ENCODE results near the gene MNT. TPM values are rescaled to one million over a fixed set of nuclear protein-coding genes. Genes with fewer than 3 reads are reported as not detected.

The MNT gene
- polyA plus RNA-seq, 6 donors from 2014 or later, result 0.60 to 1.3 (median 0.90) TPM

DNA sequence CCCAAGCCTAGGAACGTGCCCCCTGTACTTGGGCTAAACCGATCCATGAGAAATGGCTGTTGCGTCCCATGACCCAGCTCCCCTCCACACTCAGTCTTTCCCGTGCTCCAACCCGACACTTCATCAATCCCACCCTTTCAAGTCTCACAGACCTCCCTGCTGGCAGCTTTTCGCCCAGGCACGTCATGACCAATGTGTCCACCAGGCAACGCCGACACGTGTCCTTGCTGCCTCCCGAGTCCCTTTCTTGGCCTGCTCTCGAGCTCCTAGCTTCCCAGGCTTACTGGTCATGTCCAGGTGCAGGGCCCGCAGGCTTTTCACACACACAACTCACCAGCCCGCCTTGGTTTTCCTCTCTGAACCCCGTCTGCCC lies 12.2 kb downstream of the MNT start:
- Mint-ChIP-seq H3K27ac (peak overlapping the region; percentile 66 to 90 (median 76)), H3K9me3 (no peaks in the 10 kb centered on the region), H3K4me1 (peaks cover 31 to 38% (median 36%) of the 10 kb centered on the region in 3 donors), H3K4me3 (peak overlapping the region in 1 of 8 donors; percentile 36), H3K27me3 (no peaks in the 10 kb centered on the region), H3K36me3 (no peaks in the 10 kb centered on the region)
- ATAC-seq (ENCODE audit: low read depth in 2 of 2) (no peak), DNase-seq (no peak)

DNA sequence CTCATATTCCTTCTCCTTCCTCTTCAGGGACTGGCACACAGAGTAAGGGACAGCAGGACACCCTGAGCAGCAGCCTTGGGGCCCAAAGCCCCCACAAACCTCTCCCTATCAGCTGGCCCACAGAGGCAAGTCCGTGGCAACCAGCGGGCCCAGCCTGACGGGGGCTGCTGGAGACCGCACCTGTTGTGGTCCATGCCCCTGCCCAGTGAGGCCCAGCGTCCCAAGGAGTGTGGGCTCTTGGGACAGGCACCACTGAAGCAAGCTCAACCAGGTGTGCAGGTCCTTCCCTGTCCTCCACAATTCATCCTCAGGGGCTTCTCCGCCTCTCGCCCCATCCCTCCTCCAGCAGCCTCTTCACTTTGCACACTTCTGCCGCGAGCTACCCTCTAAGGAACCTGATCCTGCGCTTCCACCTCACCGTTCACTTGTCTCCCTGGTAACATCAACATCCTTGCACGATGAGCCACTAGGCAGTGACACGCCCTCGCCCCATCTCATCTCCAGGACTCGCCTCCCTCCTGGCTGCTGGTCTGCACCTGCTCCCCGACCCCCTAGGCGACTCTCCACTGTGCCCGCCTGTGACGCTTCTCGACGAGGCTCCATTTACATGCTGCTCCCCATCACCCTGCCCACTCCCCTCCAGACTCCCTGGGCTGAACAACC lies 12.7 kb downstream of the MNT start:
- H3K9me3 Mint-ChIP-seq, result no peaks in the 10 kb centered on the region
- ATAC-seq (ENCODE audit: low read depth in 2 of 2), result no peak
- DNase-seq, result no peak
- peaks cover 31 to 38% (median 36%) of the 10 kb centered on the region in 3 donors for H3K4me1 Mint-ChIP-seq
- no peaks in the 10 kb centered on the region for H3K27me3 Mint-ChIP-seq
- H3K36me3 Mint-ChIP-seq, result no peaks in the 10 kb centered on the region
- H3K27ac Mint-ChIP-seq, result peak overlapping the region; percentile 66 to 90 (median 76)
- peak overlapping the region in 1 of 8 donors; percentile 36 for H3K4me3 Mint-ChIP-seq

DNA sequence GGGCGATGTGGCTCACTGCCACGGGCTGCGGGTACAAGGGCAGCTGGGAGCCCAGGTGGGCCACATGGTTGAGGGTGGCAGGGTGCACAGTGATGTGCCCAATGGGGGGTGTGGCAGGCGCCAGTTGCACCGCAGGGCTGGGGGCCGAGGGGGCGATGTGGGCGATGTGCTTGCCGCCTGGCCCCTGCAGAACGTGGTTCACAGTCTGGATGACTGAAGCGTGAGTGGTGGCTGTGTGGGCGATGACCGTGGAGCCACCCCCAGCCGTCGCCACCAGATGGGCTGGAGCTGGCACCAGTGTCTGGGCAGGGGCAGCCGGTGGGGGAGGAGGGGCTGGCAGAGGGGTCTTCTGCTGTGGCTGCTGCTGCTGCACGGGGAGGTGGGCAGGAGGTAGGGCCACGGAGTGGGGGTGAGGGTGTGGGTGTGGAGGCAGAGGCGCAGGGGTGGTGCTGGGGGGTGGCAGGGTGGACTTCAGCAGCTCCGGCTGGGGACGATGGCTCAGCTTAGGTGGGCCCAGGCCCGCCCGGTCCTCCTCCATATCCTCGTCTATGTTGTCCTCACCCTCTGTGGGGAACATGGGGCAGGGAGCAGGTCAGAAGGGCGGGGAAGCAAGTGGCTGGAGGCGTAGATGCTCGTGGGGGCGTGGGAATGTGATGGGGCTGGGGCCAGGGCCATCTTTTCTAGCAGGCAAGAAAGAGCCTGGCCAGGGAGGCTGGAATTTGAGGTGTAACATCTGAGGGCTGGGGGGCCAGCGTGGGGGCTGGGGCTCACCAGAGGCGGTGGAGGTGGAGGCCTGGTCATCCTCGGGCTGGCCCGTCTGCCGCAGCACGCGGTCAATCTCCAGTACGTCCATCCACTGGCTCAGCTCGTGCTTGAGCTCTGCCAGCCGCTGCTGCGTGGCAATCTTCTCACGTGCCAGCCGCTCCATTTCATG lies 13.5 kb downstream of the MNT start:
- peak overlapping the region in 1 of 8 donors; percentile 39 for H3K4me3 Mint-ChIP-seq
- DNase-seq, result no peak
- no peak for ATAC-seq (ENCODE audit: low read depth in 2 of 2)
- peak overlapping the region in 1 of 6 donors; percentile 83 for H3K27ac Mint-ChIP-seq
- peaks cover 29 to 40% (median 40%) of the 10 kb centered on the region in 3 donors for H3K4me1 Mint-ChIP-seq
- no peaks in the 10 kb centered on the region for H3K36me3 Mint-ChIP-seq
- H3K27me3 Mint-ChIP-seq, result no peaks in the 10 kb centered on the region
- H3K9me3 Mint-ChIP-seq, result no peaks in the 10 kb centered on the region

DNA sequence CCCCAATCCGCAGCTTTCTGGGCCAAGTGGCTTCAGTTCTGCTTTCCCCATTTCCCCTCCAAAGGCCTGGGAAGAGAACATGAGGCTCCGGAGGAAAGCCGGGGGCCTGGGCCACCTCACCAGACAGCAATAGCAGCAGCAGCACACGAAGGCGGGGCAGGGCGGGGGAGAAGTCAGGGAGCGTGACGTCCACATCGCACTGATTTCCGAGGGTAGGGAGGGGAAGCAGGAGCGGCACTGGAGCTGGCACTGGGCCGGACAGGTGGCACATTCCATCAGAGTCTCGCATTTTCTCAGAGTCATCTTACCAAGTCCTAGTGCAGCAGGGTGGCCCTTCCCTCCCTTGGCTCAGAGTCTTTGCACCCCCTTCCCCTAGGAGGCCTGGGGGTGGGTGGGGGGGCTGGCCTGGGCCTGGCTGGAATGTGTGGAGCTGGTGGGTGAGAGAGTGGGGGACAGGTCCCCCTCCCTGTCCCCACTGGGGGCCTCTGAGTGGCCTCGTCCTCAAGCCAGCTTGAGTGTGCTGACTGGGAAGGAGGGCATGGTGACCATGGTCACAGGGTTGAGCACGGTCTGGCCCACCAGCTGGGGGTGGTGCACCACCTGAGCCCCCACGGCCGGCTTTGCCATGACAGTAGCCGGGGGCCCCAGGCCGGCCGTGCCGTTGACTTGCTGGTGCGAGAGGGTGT lies 14.3 kb downstream of the MNT start:
- no peak for DNase-seq
- Mint-ChIP-seq H3K27me3 (no peaks in the 10 kb centered on the region), H3K9me3 (no peaks in the 10 kb centered on the region), H3K27ac (no peak overlapping the region), H3K4me1 (peaks cover 21 to 32% (median 32%) of the 10 kb centered on the region in 3 donors), H3K4me3 (peak overlapping the region in 1 of 8 donors; percentile 59), H3K36me3 (no peaks in the 10 kb centered on the region)
- no peak for ATAC-seq (ENCODE audit: low read depth in 2 of 2)

DNA sequence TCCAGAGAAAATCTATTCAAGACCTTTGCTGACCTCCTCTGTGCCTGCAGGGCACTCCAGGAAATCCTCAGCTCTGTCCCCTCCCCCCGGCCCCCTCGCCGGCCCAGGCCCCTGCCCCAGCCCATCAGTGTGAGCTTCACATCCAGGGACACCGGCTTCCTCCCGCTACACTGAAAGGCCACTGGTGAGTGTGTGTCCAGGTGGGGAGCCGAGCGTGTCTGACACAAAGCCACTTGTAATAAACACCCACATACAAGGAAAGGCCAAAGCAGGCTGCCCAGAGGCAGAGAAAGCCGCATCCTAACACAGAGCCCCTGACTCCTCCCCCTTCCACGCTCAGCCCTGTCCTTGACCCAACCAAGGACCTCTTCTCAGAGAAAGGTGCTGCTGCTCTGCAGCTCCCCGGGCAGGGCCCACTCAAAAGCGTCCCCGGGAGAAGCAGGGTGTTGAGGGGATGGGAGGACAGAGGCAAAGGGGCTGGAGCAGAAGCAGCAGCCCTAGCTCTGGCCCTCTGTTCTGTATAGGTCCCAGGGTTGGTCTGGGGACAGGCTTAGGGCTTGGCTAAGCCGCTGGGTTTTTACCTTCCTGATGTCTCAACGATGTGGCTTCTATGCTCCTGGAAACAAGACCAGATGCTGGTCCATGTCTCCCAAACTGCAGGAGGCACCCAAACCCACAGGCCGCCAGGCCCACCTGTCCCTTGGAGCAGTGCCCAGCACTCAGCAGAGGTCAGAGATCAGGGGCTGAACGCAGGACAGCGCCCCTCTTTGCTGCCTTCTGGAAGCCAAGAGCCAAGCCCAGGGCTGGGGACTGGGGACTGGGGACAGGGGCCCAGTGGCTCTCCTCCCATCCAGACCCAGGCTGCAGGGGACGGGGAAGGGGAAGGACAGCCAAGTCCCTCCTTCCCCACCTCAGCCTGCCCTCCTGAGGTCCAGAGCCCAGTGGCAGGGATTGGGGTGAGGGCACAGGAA lies 15.3 kb downstream of the MNT start:
- H3K4me3 Mint-ChIP-seq, result peak overlapping the region in 1 of 8 donors; percentile 15

DNA sequence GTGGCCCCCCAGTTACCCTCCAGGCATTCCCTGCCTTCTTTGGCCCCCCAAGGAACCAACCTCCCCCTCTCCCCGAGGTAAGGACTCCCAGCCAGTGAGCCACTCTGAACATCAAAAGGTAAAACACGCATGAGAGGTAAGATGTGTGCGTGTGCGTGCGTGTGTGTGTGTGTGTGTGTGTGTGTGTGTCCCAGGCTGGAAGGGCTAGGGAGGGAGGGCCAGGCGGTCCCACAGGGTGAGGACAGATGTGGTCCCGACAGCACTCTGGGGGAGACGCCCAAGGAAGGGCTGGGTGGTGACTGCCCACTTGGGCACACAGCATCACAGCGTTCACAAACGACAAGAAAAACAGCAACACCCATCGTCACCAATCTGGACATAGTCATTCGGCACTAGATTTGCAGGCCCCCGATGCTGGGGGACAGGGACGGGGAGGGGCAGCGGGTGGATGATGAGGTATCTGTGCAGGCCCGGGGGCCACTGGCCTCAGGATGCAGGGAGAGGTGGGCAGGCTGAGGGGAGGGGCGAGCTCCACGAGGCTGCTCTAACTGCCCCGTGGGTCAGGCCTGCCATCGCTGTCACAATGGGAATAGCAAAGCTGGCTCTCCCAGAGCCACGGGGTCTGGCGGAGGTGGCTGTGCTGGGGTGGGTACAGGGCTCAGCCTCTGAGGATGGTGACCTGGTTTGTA lies 16.3 kb downstream of the MNT start:
- peaks cover 16 to 28% (median 18%) of the 10 kb centered on the region in 3 donors for H3K4me1 Mint-ChIP-seq
- DNase-seq (no peak), ATAC-seq (ENCODE audit: low read depth in 2 of 2) (no peak)
- H3K27ac Mint-ChIP-seq, result peak overlapping the region in 1 of 6 donors; percentile 76
- H3K4me3 Mint-ChIP-seq, result no peak overlapping the region
- no peaks in the 10 kb centered on the region for H3K36me3 Mint-ChIP-seq
- H3K9me3 Mint-ChIP-seq, result no peaks in the 10 kb centered on the region
- no peaks in the 10 kb centered on the region for H3K27me3 Mint-ChIP-seq

More for the DNA sequence above, 15.3 kb downstream of the MNT start:
- Mint-ChIP-seq H3K27me3 (no peaks in the 10 kb centered on the region), H3K27ac (no peak overlapping the region), H3K36me3 (no peaks in the 10 kb centered on the region), H3K4me1 (peaks cover 18 to 29% (median 23%) of the 10 kb centered on the region in 3 donors), H3K9me3 (no peaks in the 10 kb centered on the region)
- DNase-seq (no peak), ATAC-seq (ENCODE audit: low read depth in 2 of 2) (no peak)

DNA sequence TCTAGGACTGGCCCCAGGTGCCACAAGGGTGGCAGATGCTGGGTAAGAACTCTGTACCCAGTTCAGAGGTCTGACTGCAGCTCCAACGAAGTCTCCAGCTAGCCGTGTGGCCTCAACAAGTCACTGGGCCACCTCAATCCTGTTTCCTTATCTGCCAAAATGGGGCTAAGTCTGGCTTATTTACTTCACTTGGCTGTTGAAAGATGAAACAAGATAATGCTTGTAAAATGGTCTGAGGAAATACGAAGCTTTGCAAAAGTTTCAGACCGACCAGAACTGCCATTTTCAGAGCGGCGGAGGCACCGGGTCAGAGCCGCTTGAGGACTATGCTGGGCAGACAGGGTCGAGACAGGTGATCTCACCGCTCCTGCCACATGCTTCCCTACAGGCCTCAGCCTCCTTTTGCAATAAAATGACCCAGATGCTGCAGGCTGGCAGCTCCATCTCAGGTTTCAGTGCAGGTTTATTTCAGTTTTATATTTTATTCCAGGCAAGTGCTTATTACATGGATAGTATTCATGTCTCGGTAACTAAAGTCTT lies 17.2 kb downstream of the MNT start:
- H3K4me1 Mint-ChIP-seq, result peaks cover 7 to 21% (median 12%) of the 10 kb centered on the region in 3 donors
- H3K27ac Mint-ChIP-seq, result peak overlapping the region in 1 of 6 donors; percentile 76
- H3K36me3 Mint-ChIP-seq, result no peaks in the 10 kb centered on the region
- no peaks in the 10 kb centered on the region for H3K9me3 Mint-ChIP-seq
- ATAC-seq (ENCODE audit: low read depth in 2 of 2) (no peak), DNase-seq (no peak)
- peak overlapping the region in 1 of 8 donors; percentile 42 for H3K4me3 Mint-ChIP-seq
- no peaks in the 10 kb centered on the region for H3K27me3 Mint-ChIP-seq

DNA sequence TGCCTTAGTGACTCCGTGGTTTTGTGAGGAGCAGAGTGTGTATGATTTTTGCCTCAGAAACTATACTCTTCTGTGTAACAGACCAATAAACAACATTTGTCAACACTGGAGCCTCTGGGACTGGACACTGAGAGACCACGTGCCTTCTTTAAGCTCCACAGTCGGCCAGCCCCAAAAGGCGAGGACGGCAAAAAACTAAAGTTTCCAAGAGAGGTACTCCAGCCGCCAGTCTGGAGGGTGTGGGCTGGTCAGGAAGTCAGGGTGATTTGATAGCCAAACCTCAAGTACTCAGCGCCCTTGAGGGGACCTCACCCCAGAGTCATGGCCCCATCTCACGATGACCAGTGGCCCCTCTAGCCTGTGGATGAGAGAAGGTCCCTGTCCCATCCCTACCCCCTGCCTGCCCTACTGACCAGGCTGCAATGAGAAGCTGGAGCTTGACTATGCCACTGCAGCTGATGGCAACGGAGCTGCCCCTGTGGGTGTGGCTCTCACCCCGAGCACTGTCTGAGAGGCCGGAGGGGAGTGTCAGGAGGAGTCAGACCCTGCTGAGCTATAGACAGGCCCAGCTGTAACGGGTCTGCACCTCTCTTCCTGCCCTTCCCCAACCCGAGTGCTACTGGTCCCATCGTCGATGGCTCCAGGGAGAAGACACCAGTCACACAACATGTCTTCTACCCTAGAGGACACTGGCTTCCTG lies 19.8 kb downstream of the MNT start:
- H3K36me3 Mint-ChIP-seq, result no peaks in the 10 kb centered on the region
- no peak for DNase-seq
- no peaks in the 10 kb centered on the region for H3K27me3 Mint-ChIP-seq
- peak overlapping the region in 2 of 6 donors; percentile 42 to 80 for H3K27ac Mint-ChIP-seq
- ATAC-seq (ENCODE audit: low read depth in 2 of 2), result no peak
- H3K4me1 Mint-ChIP-seq, result peaks cover 0 to 7% (median 5%) of the 10 kb centered on the region in 3 donors
- no peaks in the 10 kb centered on the region for H3K9me3 Mint-ChIP-seq
- no peak overlapping the region for H3K4me3 Mint-ChIP-seq

DNA sequence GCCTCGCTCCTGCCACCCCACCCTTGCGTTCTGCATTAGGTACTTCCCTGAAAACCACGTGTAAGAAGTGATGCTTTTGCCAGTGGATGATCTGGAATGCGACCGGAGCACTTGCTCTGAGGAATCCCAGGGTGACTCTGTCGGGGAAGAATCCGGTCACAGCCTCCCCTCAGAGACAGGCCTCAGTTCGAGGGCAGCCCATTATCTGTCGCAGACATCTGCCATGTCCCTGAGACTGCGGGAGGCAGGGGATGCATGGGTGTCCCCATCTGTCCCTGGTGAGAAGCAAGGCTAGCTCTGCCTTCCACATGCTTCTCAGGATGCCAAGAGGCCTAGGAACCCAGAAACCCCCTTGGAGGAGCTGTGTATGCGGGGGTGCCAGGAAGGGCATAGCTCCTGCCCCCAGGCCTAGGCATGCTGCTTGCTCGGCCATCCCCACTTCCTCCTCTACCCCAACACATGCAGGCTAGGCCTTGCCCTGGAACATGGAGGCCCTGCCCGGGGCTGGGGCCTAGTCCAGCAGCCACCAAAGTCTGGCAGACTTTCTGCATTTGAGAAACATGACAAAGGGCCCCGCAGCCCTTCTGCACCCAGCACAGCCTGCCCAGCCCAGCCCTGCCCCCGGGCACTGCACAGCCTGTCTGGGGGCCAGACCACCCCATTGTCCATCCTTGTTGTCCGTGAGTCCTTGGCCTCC lies 20.5 kb downstream of the MNT start:
- DNase-seq (no peak), ATAC-seq (ENCODE audit: low read depth in 2 of 2) (no peak)
- Mint-ChIP-seq H3K27ac (peak overlapping the region in 1 of 6 donors; percentile 69), H3K27me3 (no peaks in the 10 kb centered on the region), H3K9me3 (no peaks in the 10 kb centered on the region), H3K4me3 (no peak overlapping the region), H3K36me3 (no peaks in the 10 kb centered on the region), H3K4me1 (peaks cover 0 to 7% (median 5%) of the 10 kb centered on the region in 3 donors)

DNA sequence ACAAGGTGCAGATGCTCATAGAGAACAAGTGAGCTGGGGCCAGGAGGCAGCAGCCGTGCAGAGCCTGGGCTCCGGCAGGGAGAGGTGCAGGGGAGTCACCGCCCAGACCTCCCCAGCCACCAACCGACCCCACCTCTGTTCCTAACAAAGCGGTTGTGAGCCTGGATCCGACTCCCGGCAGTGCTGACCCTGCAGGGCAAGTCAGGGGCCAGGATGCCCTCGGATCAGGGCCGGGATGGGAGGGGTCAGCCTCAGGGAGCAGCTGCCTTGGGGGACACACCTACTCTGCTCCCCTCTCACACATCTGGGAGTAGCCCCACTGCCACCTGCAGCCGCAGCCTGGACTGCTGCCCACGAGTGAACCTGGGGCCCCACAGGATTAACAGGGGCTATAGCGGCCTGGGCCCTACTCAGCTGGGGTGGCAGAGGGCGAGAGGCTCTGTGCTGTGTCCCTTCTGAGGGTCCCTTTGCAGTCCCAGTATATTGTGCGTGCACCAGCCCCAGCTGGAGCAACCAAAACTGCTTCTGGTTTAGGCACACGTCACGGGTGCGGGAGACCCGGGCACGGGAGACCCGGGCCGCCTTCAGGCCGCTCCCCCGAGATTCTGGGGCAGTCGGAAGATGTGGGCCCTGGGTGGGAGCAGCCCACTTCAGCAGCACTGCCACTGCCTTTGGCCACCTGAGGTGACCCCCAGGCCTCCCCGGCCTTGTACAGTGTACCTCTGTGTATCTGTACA lies 21.2 kb downstream of the MNT start:
- H3K4me1 Mint-ChIP-seq, result peaks cover 0 to 7% (median 5%) of the 10 kb centered on the region in 3 donors
- no peaks in the 10 kb centered on the region for H3K9me3 Mint-ChIP-seq
- H3K4me3 Mint-ChIP-seq, result no peak overlapping the region
- no peaks in the 10 kb centered on the region for H3K27me3 Mint-ChIP-seq
- DNase-seq (no peak), ATAC-seq (ENCODE audit: low read depth in 2 of 2) (no peak)
- no peaks in the 10 kb centered on the region for H3K36me3 Mint-ChIP-seq
- peak overlapping the region in 1 of 6 donors; percentile 69 for H3K27ac Mint-ChIP-seq
